GM12872 (cell line): ENCODE measurements around the gene SARS1.

Experiments used
- TF ChIP-seq, protein P1 (sequence below): IDR thresholded peaks from 3 replicates; pipeline ENCODE4 v1.5.1; 2011; ENCODE audit warnings: low read depth, mild to moderate bottlenecking, low read length, moderate library complexity; ENCODE audit not compliant: insufficient read depth

SARS1 gene

GRCh38 chr1:109213824-109214693, at the start of gene SARS1:
Gene SARS1 (plus strand): TSS chr1:109213918. CDS start chr1:109213993, 75 bp downstream.
- TF ChIP-seq, protein P1, sequence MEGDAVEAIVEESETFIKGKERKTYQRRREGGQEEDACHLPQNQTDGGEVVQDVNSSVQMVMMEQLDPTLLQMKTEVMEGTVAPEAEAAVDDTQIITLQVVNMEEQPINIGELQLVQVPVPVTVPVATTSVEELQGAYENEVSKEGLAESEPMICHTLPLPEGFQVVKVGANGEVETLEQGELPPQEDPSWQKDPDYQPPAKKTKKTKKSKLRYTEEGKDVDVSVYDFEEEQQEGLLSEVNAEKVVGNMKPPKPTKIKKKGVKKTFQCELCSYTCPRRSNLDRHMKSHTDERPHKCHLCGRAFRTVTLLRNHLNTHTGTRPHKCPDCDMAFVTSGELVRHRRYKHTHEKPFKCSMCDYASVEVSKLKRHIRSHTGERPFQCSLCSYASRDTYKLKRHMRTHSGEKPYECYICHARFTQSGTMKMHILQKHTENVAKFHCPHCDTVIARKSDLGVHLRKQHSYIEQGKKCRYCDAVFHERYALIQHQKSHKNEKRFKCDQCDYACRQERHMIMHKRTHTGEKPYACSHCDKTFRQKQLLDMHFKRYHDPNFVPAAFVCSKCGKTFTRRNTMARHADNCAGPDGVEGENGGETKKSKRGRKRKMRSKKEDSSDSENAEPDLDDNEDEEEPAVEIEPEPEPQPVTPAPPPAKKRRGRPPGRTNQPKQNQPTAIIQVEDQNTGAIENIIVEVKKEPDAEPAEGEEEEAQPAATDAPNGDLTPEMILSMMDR: no peak

DNA sequence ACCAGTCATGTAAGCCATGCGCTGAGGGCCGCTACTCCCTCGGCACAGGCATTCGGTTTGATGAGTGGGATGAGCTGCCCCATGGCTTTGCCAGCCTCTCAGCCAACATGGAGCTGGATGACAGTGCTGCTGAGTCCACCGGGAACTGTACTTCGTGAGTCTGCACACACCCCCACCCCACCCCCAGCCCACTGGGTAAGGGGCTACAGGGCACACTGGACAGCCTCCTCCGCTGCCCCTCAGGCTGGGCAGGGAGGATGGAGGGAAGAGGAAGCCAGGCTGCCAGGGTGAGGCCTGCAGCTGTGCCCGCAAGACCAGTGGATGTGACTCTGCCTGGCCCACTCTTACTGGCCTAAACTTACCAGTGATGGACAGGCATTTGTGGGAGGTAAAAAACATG, 49.2 kb upstream of the SARS1 start:
- TF ChIP-seq, protein P1: no peak

DNA sequence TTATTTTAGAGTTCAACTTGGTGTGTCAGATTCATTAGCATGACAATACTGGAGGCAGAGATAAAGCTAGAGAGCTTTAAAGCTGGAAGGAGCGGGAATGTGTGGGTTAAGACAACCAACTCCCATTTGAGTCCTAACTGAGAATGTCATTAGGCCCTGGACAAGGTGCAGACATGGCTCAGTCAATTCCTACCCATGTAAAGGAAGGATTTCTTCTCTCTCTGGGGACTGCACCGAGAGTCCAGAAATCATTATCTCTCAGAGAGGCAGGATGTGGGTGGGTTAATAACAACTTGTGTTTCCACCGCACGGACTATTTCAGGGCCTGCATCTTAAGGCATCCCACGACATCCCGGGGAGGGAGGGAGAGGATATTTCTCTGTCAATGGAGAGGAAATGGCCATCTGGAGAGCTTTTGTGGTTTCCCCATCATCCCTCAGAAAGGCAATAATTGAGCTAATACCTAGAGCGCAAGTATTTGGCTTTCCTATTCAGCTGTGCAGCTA, 46.7 kb upstream of the SARS1 start:
- TF ChIP-seq, protein P1: no peak

DNA sequence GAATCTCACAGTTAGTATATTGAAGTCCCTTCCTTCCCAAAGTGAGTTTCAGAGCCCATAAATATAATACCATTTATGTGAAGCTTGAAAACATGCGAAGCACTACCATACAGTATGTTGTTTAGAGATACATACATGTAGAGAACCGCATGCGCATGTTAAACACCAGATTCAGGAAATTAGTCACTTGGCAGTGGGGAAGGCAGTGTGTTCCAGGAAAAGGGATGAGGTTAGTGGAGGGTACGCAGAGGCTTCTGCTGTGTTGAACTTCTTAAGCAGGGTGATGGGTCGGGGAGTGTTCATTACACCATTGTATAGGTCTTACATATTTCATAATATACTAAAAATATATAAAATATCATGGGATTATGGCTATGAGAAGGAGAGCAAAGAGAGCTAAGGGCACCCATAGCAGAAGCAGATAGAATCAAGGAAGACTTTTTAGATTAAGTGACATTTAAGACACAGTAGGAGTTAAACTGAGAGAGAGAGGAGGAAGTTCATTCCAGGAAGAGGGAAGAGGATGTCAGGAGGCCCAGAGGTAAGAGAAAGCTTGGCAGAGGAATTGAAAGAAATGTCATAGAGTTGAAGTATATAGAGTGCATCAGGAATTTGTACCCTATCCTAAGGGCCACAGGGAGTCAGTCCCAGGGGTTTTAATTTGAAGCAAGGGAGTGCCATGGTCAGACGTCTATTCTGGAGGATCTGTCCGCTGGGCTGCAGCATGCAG, 43.5 kb upstream of the SARS1 start:
- TF ChIP-seq, protein P1: no peak

GRCh38 chr1:109171646-109172045, 42.1 kb upstream of the SARS1 start:
- TF ChIP-seq, protein P1: no peak

DNA sequence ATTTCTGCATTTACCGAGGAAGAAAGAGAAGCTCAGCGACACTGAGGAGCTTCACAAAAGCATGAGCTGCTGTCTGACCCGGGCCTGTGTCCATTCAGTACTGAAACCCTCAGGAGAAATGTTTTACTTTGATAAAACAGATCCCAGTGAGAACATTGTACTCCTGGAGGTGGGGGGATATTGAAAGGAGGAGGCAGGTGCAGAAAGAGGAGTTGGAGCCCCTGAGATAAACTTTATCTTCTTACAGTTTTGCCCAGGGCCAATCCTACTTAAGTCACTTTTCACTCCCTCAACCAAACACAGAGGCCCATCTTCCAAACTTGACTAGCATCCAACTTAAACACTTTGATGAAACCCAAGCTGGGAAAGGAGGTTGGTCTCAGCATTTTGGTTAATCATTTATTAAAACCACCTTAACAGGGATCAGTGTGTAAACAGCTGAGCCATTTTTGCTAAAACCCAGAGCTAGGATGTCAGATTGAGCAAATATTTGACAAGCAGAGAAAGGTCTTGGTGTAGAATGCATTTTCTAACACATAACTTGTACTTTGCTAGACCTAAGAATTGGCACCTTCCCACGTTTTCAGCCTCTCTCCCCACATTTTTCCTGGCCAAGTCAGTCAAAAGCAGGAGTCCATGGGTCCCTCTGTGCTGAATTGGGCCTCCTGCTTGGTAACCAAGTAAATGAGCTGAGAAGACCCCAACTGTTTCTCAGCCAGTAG, 32.5 kb upstream of the SARS1 start:
- TF ChIP-seq, protein P1: no peak

- TF ChIP-seq, protein P1: no peak
These were observed 31.9 kb upstream of the SARS1 start for GRCh38 chr1:109181807-109182163.
